Skeletal muscle tissue (tissue), 5 donors: Measurements from ENCODE around the gene ZDHHC16. TPM values are rescaled to one million over a fixed set of nuclear protein-coding genes. Genes with fewer than 3 reads are reported as not detected.

ENCODE experiments used
- H3K27ac ChIP-seq: one replicate; pipeline ENCODE4 v1.7.0; 2013; ENCODE audit warnings: mild to moderate bottlenecking, low read depth, low read length, inconsistent platforms
- H3K27me3 ChIP-seq, 3 donors: one replicate each; pipeline ENCODE4 v1.7.0; 2013; ENCODE audit warnings: low read length in 3 of 3; ENCODE audit not compliant: control insufficient read depth in 3 of 3, insufficient read depth in 3 of 3
- H3K36me3 ChIP-seq, 3 donors: one replicate each; pipeline ENCODE4 v1.7.0; 2013; ENCODE audit warnings: low read length in 3 of 3; ENCODE audit not compliant: control insufficient read depth in 3 of 3, insufficient read depth in 3 of 3
- H3K4me1 ChIP-seq, 3 donors: one replicate each; pipeline ENCODE4 v1.7.0; 2013; ENCODE audit warnings: low read length in 3 of 3, mild to moderate bottlenecking in 3 of 3; ENCODE audit not compliant: control insufficient read depth in 3 of 3, insufficient read depth in 3 of 3
- H3K4me3 ChIP-seq, 3 donors: one replicate each; pipeline ENCODE4 v1.7.0; 2013; ENCODE audit warnings: low read length in 3 of 3
- H3K9ac ChIP-seq, 3 donors: one replicate each; pipeline ENCODE4 v1.7.0; 2013; ENCODE audit warnings: low read length in 3 of 3, mild to moderate bottlenecking in 3 of 3, moderate library complexity in 2 of 3, low read depth in 1 of 3
- H3K9me3 ChIP-seq, 3 donors: one replicate each; pipeline ENCODE4 v1.7.0; 2013; ENCODE audit warnings: low read length in 3 of 3; ENCODE audit not compliant: control insufficient read depth in 3 of 3
- small RNA-seq: library from RNA; depleted of rRNA; stranded (forward); fragments of <200 nt; gene quantifications from one replicate; pipeline ENCODE3, GENCODE V24; 2014
- total RNA-seq: library from RNA; depleted of rRNA; stranded (reverse); fragments of >200 nt; gene quantifications from one replicate; pipeline ENCODE4 v1.2.3, GENCODE V29; 2014
- donor health status: Osteomylitis.

ZDHHC16 gene
- total RNA-seq, 1 donor from 2014 or later = 32.4 TPM

DNA sequence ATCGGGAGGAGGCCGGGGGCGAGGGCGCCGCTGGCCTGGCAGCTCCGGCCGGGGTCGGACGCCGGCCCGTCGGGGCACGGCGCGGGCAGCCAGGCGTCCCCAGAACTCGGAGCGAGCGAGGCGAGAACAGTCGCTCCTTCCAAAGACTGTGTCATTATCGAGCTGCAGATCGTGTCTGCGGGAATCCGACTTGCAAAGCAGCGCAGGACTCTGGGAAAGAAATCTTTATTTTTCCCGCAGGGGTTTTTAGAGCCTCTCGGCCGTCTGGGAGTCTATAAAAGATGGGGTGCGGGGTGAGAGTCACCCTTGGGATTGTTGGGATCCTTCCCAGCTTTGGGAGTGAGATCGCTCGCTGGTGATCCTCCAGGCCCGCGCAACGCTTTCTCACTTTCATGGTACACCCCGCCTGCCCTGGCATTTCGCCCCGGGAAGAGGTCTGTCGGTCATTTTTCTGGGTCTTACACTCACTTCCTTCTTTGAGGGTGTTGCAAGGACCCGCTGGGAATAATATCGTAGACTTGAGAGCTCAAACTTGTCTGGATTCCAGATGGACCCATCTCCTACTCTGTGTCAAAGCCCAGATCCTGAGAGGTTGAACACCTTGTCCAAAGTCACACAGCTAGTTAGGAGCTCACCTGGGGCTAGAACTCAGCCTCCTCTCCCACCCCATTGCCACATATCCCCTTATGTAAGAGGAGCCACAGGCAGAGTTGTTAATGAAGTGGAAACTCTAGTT, 53.8 kb downstream of the ZDHHC16 start:
- Histone ChIP-seq H3K4me3 (peak overlapping the region; percentile 76 to 100 (median 99)), H3K4me1 (peaks cover 31 to 67% (median 45%) of the 10 kb centered on the region in 3 donors), H3K27me3 (no peaks in the 10 kb centered on the region), H3K27ac (peak overlapping the region; percentile 94), H3K36me3 (no peaks in the 10 kb centered on the region), H3K9me3 (no peaks in the 10 kb centered on the region), H3K9ac (peak overlapping the region; percentile 82 to 98 (median 96))

DNA sequence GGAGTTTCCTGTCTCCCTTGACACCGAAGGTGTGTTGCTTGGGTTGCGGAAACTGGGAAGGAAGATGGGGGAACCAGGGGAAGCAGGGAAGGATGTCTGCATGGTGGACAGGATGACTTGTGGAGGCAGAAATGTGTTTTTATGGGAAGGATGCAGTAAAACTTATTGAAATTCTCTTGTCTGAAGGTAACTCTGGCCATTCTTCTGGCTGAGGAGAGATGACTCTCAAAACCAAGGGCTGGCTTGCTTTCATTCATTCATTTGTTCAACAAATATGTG, 54.3 kb downstream of the ZDHHC16 start:
- H3K9me3 ChIP-seq = no peaks in the 10 kb centered on the region
- H3K4me3 ChIP-seq = peak overlapping the region in 2 of 3 donors; percentile 76 to 100
- peak overlapping the region; percentile 82 to 98 (median 96) for H3K9ac ChIP-seq
- H3K27ac ChIP-seq = peak overlapping the region; percentile 94
- no peaks in the 10 kb centered on the region for H3K36me3 ChIP-seq
- H3K27me3 ChIP-seq = no peaks in the 10 kb centered on the region
- peaks cover 28 to 64% (median 42%) of the 10 kb centered on the region in 3 donors for H3K4me1 ChIP-seq

DNA sequence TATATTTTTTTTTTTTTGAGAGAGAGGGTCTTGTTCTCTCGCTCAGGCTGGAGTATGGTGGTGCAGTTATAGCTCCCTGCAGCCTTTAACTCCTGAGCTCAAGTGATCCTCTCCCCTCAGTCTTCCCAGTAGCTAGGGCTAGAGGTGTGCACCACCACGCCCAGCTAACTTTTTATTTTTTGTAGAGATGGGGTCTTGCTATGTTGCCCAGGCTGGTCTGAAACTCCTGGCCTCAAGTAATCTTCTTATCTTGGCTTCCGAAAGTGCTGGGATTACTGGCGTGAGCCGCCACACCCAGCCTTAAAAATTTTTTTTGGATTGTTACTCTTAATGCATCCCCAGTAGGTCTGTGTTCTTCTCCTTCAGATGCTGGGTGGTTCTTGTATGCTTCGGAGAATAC, 56.9 kb downstream of the ZDHHC16 start:
- Histone ChIP-seq H3K9ac (no peak overlapping the region), H3K27me3 (no peaks in the 10 kb centered on the region), H3K27ac (peak overlapping the region; percentile 28), H3K9me3 (no peaks in the 10 kb centered on the region), H3K4me3 (peak overlapping the region in 1 of 3 donors; percentile 9), H3K36me3 (no peaks in the 10 kb centered on the region), H3K4me1 (peaks cover 19 to 43% (median 28%) of the 10 kb centered on the region in 3 donors)

DNA sequence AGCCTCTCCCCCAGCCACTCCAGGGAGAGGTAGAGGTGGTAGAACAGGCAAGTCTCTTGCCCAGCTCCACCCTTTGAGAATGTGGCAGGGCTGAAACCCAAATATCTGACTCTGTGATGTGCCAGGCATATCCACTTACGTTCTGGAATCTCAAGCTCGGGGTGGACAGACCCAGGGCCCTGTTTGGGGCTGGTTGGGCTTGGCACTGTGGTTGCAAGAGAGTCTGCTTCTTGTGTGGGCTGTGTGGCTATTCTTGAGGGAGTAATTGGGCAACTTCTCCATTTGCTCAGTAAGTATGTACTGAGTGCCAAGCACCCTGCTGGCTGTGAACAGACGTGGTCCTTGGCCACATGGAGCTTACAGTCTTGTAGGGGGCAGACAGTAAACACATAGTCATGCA, 57.4 kb downstream of the ZDHHC16 start:
- Histone ChIP-seq H3K36me3 (no peaks in the 10 kb centered on the region), H3K4me3 (peak overlapping the region in 1 of 3 donors; percentile 9), H3K9me3 (no peaks in the 10 kb centered on the region), H3K27me3 (no peaks in the 10 kb centered on the region), H3K9ac (no peak overlapping the region), H3K27ac (peak overlapping the region; percentile 28), H3K4me1 (peaks cover 19 to 41% (median 26%) of the 10 kb centered on the region in 3 donors)

DNA sequence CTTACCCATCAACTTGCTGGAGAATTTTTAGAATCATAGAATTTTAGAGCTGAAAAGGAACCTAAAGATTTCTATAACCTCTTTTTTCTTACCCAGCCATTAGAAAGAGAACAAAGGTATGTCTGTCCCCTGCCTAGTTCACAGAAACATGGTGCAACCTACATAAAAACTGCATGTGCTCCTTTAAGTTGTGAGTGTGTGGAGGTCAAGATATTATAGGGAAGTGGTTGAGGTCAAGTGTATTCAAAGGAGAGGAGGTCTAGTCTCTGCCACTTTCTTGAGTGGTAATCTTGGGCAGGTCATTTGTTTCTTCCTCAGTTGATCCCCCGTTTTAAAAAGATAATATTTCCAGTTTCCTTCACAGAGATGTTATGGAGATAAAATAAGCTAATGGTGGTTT, 59.2 kb downstream of the ZDHHC16 start:
- no peaks in the 10 kb centered on the region for H3K36me3 ChIP-seq
- H3K27me3 ChIP-seq = no peaks in the 10 kb centered on the region
- H3K4me3 ChIP-seq = no peak overlapping the region
- no peak overlapping the region for H3K9ac ChIP-seq
- peaks cover 13 to 37% (median 22%) of the 10 kb centered on the region in 3 donors for H3K4me1 ChIP-seq
- H3K9me3 ChIP-seq = no peaks in the 10 kb centered on the region
- no peak overlapping the region for H3K27ac ChIP-seq

DNA sequence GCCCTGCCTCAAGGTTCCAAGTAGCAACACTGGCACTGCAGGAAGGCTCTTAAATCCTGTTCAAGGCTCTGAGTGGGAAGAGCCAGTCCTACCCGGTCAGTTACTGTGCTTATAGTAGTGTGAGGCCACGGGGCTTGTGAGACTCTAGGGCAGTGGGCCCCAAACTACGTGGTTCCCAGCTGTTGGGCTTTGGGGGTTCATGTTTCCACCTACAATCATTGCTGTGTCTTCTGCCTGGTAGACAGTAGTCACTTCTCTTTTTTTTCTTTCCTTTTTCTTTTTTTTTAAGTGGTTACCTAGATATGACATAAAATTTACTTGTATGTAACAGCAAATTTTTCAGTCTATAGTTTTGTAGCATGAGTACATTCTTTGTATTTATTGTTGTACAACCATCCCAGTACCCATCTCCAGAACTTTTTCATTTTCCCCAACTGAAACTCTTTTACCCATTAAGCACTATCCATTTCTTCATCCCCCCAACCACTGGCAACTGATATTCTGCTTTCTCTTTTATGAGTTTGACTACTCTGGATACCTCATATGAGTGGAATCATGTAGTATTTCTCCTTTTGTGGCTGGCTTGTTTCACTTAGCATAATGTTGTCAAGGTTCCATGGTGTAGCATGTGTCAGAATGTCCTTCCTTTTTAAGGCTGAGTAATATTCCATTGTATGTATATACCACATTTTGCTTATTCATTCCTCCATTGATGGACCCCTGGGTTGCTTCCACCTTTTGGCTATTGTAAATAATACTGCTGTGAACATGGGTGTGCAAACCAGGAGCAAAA, 60.4 kb downstream of the ZDHHC16 start:
- Histone ChIP-seq H3K4me1 (peaks cover 11 to 37% (median 19%) of the 10 kb centered on the region in 3 donors), H3K27me3 (no peaks in the 10 kb centered on the region), H3K9me3 (no peaks in the 10 kb centered on the region), H3K4me3 (no peak overlapping the region), H3K9ac (no peak overlapping the region), H3K36me3 (no peaks in the 10 kb centered on the region), H3K27ac (no peak overlapping the region)

Small RNA genes within 50 kb of the gene (small RNA-seq; reads per million reads assigned to genes)
- gene RF00019 = not detected

Other genes with a start within 250 kb of the ZDHHC16 start
- gene ARHGAP19, start 153.5 kb upstream of the ZDHHC16 start, total RNA-seq = 13.0 TPM
- gene FRAT1, start 126.9 kb upstream of the ZDHHC16 start, total RNA-seq = 2.1 TPM
- 8.9 TPM for gene FRAT2, start 111.4 kb upstream of the ZDHHC16 start, total RNA-seq
- 15.1 TPM for gene RRP12, start 44.8 kb upstream of the ZDHHC16 start, total RNA-seq
- gene PGAM1, start 20.0 kb upstream of the ZDHHC16 start, total RNA-seq = 57.9 TPM
- 27.1 TPM for gene EXOSC1, start 169 bp upstream of the ZDHHC16 start, total RNA-seq
- 47.0 TPM for gene MMS19, start 52.2 kb downstream of the ZDHHC16 start, total RNA-seq
- 8.4 TPM for gene UBTD1, start 52.7 kb downstream of the ZDHHC16 start, total RNA-seq
- gene ANKRD2, start 126.6 kb downstream of the ZDHHC16 start, total RNA-seq = 8.9 TPM
- gene HOGA1, start 138.2 kb downstream of the ZDHHC16 start, total RNA-seq = 1.6 TPM
- gene C10orf62, start 143.5 kb downstream of the ZDHHC16 start, total RNA-seq = under 0.01 TPM
- 1.0 TPM for gene MORN4, start 187.3 kb downstream of the ZDHHC16 start, total RNA-seq
- 5.2 TPM for gene PI4K2A, start 194.5 kb downstream of the ZDHHC16 start, total RNA-seq
- gene AVPI1, start 241.1 kb downstream of the ZDHHC16 start, total RNA-seq = 5.2 TPM